Mesenchymal stem cell (in vitro differentiated cells and primary cell): ENCODE measurements around the gene FBRSL1.

Experiments
- DNase-seq: peaks from one replicate; pipeline ENCODE4 v3.0.0-alpha.2; 2013
- H2AFZ ChIP-seq: one replicate; pipeline ENCODE4 v1.6.1; 2013; ENCODE audit warnings: low read depth, mild to moderate bottlenecking, control low read depth, inconsistent platforms, low read length, moderate library complexity
- H2AK5ac ChIP-seq: 2 replicates; pipeline ENCODE4 v1.6.1; 2013; ENCODE audit warnings: low read length, moderate library complexity, mild to moderate bottlenecking, inconsistent platforms; ENCODE audit not compliant: severe bottlenecking
- H2BK120ac ChIP-seq: one replicate; pipeline ENCODE4 v1.6.1; 2013; ENCODE audit warnings: low read depth, mild to moderate bottlenecking, inconsistent platforms, low read length, moderate library complexity
- H2BK12ac ChIP-seq, 2 experiments: one replicate each; pipeline ENCODE4 v1.6.1; 2013; ENCODE audit warnings: inconsistent platforms in 2 of 2, low read length in 2 of 2, mild to moderate bottlenecking in 2 of 2, moderate library complexity in 2 of 2, control low read depth in 1 of 2
- H2BK15ac ChIP-seq: one replicate; pipeline ENCODE4 v1.6.1; 2013; ENCODE audit warnings: mild to moderate bottlenecking, low read depth, inconsistent platforms; ENCODE audit not compliant: poor library complexity, severe bottlenecking
- H2BK5ac ChIP-seq: 2 replicates; pipeline ENCODE4 v1.6.1; 2013; ENCODE audit warnings: low read depth, mild to moderate bottlenecking, low read length, control low read depth, inconsistent platforms; ENCODE audit not compliant: poor library complexity, severe bottlenecking
- H3K14ac ChIP-seq, 2 experiments: one replicate each; pipeline ENCODE4 v1.6.1; 2013; ENCODE audit warnings: inconsistent platforms in 2 of 2, low read length in 2 of 2, control low read depth in 1 of 2, mild to moderate bottlenecking in 1 of 2, moderate library complexity in 1 of 2
- H3K18ac ChIP-seq, 2 experiments: one replicate each; pipeline ENCODE4 v1.6.1; 2013; ENCODE audit warnings: inconsistent platforms in 2 of 2, low read length in 2 of 2, control low read depth in 1 of 2, low read depth in 1 of 2, mild to moderate bottlenecking in 1 of 2
- H3K23ac ChIP-seq, 2 experiments: one replicate each; pipeline ENCODE4 v1.6.1; 2013; ENCODE audit warnings: inconsistent platforms in 2 of 2, low read length in 2 of 2, mild to moderate bottlenecking in 2 of 2, moderate library complexity in 2 of 2, control low read depth in 1 of 2
- H3K27ac ChIP-seq: 2 replicates; pipeline ENCODE4 v1.5.1; 2013; ENCODE audit warnings: mild to moderate bottlenecking, moderate library complexity, low read length, control low read depth, inconsistent platforms; ENCODE audit not compliant: poor library complexity, severe bottlenecking
- H3K27me3 ChIP-seq, 2 experiments: 2 replicates each; pipeline versions ENCODE4 v1.6.1 to v1.7.0; 2013; ENCODE audit warnings: low read length in 2 of 2, mild to moderate bottlenecking in 2 of 2, moderate library complexity in 2 of 2, control low read depth in 1 of 2, inconsistent platforms in 1 of 2; ENCODE audit not compliant: control insufficient read depth in 1 of 2, insufficient read depth in 1 of 2
- H3K36me3 ChIP-seq, 2 experiments: 2 replicates each; pipeline versions ENCODE4 v1.6.1 to v1.7.0; 2013; ENCODE audit warnings: low read length in 2 of 2, control low read depth in 1 of 2, inconsistent platforms in 1 of 2, low read depth in 1 of 2, mild to moderate bottlenecking in 1 of 2; ENCODE audit not compliant: insufficient read depth in 2 of 2, control insufficient read depth in 1 of 2
- H3K4ac ChIP-seq, 2 experiments: one replicate each; pipeline ENCODE4 v1.6.1; 2013; ENCODE audit warnings: inconsistent platforms in 2 of 2, low read length in 2 of 2, mild to moderate bottlenecking in 2 of 2, moderate library complexity in 2 of 2, control low read depth in 1 of 2, low read depth in 1 of 2
- H3K4me1 ChIP-seq: 2 replicates; pipeline ENCODE4 v1.6.1; 2013; ENCODE audit warnings: low read depth, low read length, control low read depth; ENCODE audit not compliant: control insufficient read depth, insufficient read depth
- H3K4me2 ChIP-seq: 2 replicates; pipeline ENCODE4 v1.6.1; 2013; ENCODE audit warnings: low read length, mild to moderate bottlenecking, inconsistent platforms; ENCODE audit not compliant: poor library complexity, severe bottlenecking
- H3K4me3 ChIP-seq, 2 experiments: 2 replicates each; pipeline versions ENCODE4 v1.5.1 to v1.7.0; 2013; ENCODE audit warnings: low read length in 2 of 2, mild to moderate bottlenecking in 2 of 2, control low read depth in 1 of 2, low read depth in 1 of 2; ENCODE audit not compliant: insufficient read depth in 1 of 2
- H3K79me1 ChIP-seq: replicated peaks from 2 replicates; pipeline ENCODE4 v1.6.1; 2013; ENCODE audit warnings: mild to moderate bottlenecking, control low read depth, low read length, inconsistent platforms; ENCODE audit not compliant: poor library complexity, severe bottlenecking
- H3K9ac ChIP-seq: 2 replicates; pipeline ENCODE4 v1.7.0; 2013; ENCODE audit warnings: mild to moderate bottlenecking, low read length, moderate library complexity
- H3K9me3 ChIP-seq: 2 replicates; pipeline ENCODE4 v1.7.0; 2013; ENCODE audit warnings: mild to moderate bottlenecking, low read length; ENCODE audit not compliant: control insufficient read depth
- H4K8ac ChIP-seq: one replicate; pipeline ENCODE4 v1.6.1; 2013; ENCODE audit warnings: inconsistent platforms, mild to moderate bottlenecking, low read length, moderate library complexity
- H4K91ac ChIP-seq: one replicate; pipeline ENCODE4 v1.6.1; 2013; ENCODE audit warnings: mild to moderate bottlenecking, low read length, inconsistent platforms
- WGBS: methylation state at CpG from one replicate; pipeline ENCODE4 v1.1.7; 2013; ENCODE audit warnings: mixed read lengths; 5-methylcytosine and 5-hydroxymethylcytosine counted together

Gene FBRSL1

GRCh38 chr12:132444283-132444682 lies 45.7 kb upstream of the FBRSL1 start:
- H3K23ac ChIP-seq, result no peak overlapping the region
- H2AK5ac ChIP-seq, result no peak overlapping the region
- no peaks in the 10 kb centered on the region for H3K9me3 ChIP-seq

GRCh38 chr12:132444957-132445883 lies 44.7 kb upstream of the FBRSL1 start:
- H2AFZ ChIP-seq, result no peak overlapping the region
- H2BK15ac ChIP-seq, result no peak overlapping the region
- no peaks in the 10 kb centered on the region for H3K36me3 ChIP-seq
- H3K79me1 ChIP-seq, result no peaks in the 10 kb centered on the region
- no peak overlapping the region for H3K23ac ChIP-seq
- no peak overlapping the region for H2BK120ac ChIP-seq
- WGBS, result 73% methylated on average over 37 of the region's 37 CpGs
- peaks cover 33 to 35% of the 10 kb centered on the region in 2 experiments for H3K27me3 ChIP-seq
- no peak overlapping the region for H4K91ac ChIP-seq
- H2AK5ac ChIP-seq, result no peak overlapping the region
- H2BK5ac ChIP-seq, result no peak overlapping the region
- H3K4ac ChIP-seq, result no peak overlapping the region
- H3K4me2 ChIP-seq, result no peak overlapping the region
- no peak overlapping the region for H3K14ac ChIP-seq
- no peak overlapping the region for H3K18ac ChIP-seq
- no peak for DNase-seq
- no peaks in the 10 kb centered on the region for H3K9me3 ChIP-seq
- peak overlapping the region in 1 of 2 experiments; percentile 73 for H3K4me3 ChIP-seq
- peak overlapping the region; percentile 87 for H3K9ac ChIP-seq
- no peak overlapping the region for H2BK12ac ChIP-seq
- no peaks in the 10 kb centered on the region for H3K4me1 ChIP-seq
- H3K27ac ChIP-seq, result no peak overlapping the region
- no peak overlapping the region for H4K8ac ChIP-seq

More at GRCh38 chr12:132444283-132444682, 45.7 kb upstream of the FBRSL1 start:
- Histone ChIP-seq H2AFZ (no peak overlapping the region), H3K9ac (no peak overlapping the region), H2BK12ac (no peak overlapping the region), H2BK5ac (no peak overlapping the region), H2BK15ac (no peak overlapping the region), H3K4me1 (no peaks in the 10 kb centered on the region), H3K18ac (no peak overlapping the region), H3K79me1 (no peaks in the 10 kb centered on the region), H3K36me3 (no peaks in the 10 kb centered on the region), H3K4ac (no peak overlapping the region), H4K8ac (no peak overlapping the region), H2BK120ac (no peak overlapping the region), H3K4me3 (no peak overlapping the region), H3K27ac (no peak overlapping the region), H3K27me3 (peaks cover 26 to 27% of the 10 kb centered on the region in 2 experiments), H4K91ac (no peak overlapping the region), H3K14ac (no peak overlapping the region), H3K4me2 (no peak overlapping the region)
- 77% methylated on average over 17 of the region's 18 CpGs for WGBS
- DNase-seq, result no peak

- no peak overlapping the region for H3K4ac ChIP-seq
- no peak overlapping the region for H4K8ac ChIP-seq
- H2AK5ac ChIP-seq, result no peak overlapping the region
- H3K18ac ChIP-seq, result no peak overlapping the region
- no peak overlapping the region for H2BK120ac ChIP-seq
- no peak overlapping the region for H2AFZ ChIP-seq
- H3K4me2 ChIP-seq, result no peak overlapping the region
- H3K23ac ChIP-seq, result no peak overlapping the region
- H3K27ac ChIP-seq, result no peak overlapping the region
- WGBS, result 86% methylated on average over 39 of the region's 39 CpGs
- no peak overlapping the region for H3K14ac ChIP-seq
- peaks cover 39 to 42% of the 10 kb centered on the region in 2 experiments for H3K27me3 ChIP-seq
- DNase-seq, result no peak
- H3K36me3 ChIP-seq, result no peaks in the 10 kb centered on the region
- no peak overlapping the region for H4K91ac ChIP-seq
- H2BK15ac ChIP-seq, result no peak overlapping the region
- peak overlapping the region; percentile 87 for H3K9ac ChIP-seq
- H2BK5ac ChIP-seq, result no peak overlapping the region
- no peaks in the 10 kb centered on the region for H3K4me1 ChIP-seq
- H3K79me1 ChIP-seq, result no peaks in the 10 kb centered on the region
- peak overlapping the region in 1 of 2 experiments; percentile 73 for H3K4me3 ChIP-seq
- no peaks in the 10 kb centered on the region for H3K9me3 ChIP-seq
- no peak overlapping the region for H2BK12ac ChIP-seq
Observed at GRCh38 chr12:132445884-132446632, 43.9 kb upstream of the FBRSL1 start.
